ENCODE results near the gene RAB14. TPM values are rescaled to one million over a fixed set of nuclear protein-coding genes. Genes with fewer than 3 reads are reported as not detected.

Gene RAB14
- total RNA-seq: 59.7 and 62.2 TPM in 2 replicates
- long read RNA-seq, full-length matches to known transcripts: 1 of 18 reads
- long read RNA-seq, partial matches to known transcripts: 10 of 18 reads
- long read RNA-seq, other reads (novel, unspliced or antisense): 7 of 18 reads

DNA sequence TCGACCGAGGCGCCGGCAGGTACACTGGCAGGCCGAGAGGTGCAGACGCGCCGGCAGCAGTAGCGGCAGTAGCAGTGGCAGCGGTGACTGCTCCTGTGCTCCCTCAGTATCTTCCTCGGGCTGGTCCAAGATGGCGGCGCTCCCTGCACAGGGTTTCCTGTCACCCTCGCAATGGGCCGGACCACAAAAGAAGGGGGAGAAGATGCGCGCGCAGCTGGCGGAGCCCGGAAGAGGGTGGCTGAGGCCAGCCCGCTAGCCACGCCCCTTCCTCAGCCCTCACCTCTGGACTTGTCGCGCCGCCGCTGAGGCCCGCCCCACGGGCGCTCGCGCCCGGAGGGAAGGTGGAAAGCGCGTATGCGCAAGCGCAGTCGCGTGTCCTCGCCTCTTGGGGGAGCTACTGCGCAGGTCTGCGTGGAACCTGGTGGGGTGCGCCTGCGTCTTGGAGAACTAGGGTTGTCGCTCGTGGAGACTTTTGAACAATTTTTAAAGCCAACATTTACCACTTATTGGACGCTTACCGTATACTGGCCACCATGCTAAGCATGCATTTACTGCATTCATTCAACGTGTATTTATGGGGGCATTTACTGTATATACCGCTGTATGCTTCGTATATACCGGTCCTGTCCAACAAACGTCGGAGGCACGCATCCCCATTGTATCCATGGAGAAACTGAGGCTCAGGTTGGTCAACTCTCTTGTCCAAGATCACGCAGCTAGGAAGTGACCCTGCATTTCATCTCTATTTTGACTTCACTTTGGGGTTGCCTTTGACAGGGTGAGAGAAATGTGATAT is at the start of gene RAB14:
Gene RAB14 (minus strand): TSS at position 132 of the 796 bp plus-strand sequence. CDS start 8,457 bp downstream, outside the sequence.
- TF ChIP-seq, protein P1, sequence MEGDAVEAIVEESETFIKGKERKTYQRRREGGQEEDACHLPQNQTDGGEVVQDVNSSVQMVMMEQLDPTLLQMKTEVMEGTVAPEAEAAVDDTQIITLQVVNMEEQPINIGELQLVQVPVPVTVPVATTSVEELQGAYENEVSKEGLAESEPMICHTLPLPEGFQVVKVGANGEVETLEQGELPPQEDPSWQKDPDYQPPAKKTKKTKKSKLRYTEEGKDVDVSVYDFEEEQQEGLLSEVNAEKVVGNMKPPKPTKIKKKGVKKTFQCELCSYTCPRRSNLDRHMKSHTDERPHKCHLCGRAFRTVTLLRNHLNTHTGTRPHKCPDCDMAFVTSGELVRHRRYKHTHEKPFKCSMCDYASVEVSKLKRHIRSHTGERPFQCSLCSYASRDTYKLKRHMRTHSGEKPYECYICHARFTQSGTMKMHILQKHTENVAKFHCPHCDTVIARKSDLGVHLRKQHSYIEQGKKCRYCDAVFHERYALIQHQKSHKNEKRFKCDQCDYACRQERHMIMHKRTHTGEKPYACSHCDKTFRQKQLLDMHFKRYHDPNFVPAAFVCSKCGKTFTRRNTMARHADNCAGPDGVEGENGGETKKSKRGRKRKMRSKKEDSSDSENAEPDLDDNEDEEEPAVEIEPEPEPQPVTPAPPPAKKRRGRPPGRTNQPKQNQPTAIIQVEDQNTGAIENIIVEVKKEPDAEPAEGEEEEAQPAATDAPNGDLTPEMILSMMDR (conservative IDR thresholded peaks at IDR 0.05): peak; percentile 70
- Mint-ChIP-seq H3K9me3 (no peaks in the 10 kb centered on the region), H3K36me3 (ENCODE audit: low read depth) (no peaks in the 10 kb centered on the region), H3K4me3 (peak within 1 kb of the TSS; percentile 97), H3K27ac (ENCODE audit: unreplicated experiment) (peak within 1 kb of the TSS; percentile 73), H3K27me3 (ENCODE audit: low read depth) (no peaks in the 10 kb centered on the region), H3K4me1 (peaks cover 42% of the 10 kb centered on the region)
- DNase-seq (ENCODE audit: low read depth, low spot score): peak; percentile 100

- peaks cover 8% of the 10 kb centered on the region for H3K4me1 Mint-ChIP-seq
- TF ChIP-seq, protein P1 (conservative IDR thresholded peaks at IDR 0.05): no peak
- no peak overlapping the region for H3K27ac Mint-ChIP-seq (ENCODE audit: unreplicated experiment)
- H3K36me3 Mint-ChIP-seq (ENCODE audit: low read depth): peaks cover 2% of the 10 kb centered on the region
- DNase-seq (ENCODE audit: low read depth, low spot score): no peak
- no peaks in the 10 kb centered on the region for H3K9me3 Mint-ChIP-seq
- no peaks in the 10 kb centered on the region for H3K27me3 Mint-ChIP-seq (ENCODE audit: low read depth)
- no peak overlapping the region for H3K4me3 Mint-ChIP-seq
These were observed 47.9 kb upstream of the RAB14 start for GRCh38 chr9:121249563-121249962.

GRCh38 chr9:121246821-121247561 is 45.3 kb upstream of the RAB14 start:
- H3K27ac Mint-ChIP-seq (ENCODE audit: unreplicated experiment): no peak overlapping the region
- no peaks in the 10 kb centered on the region for H3K27me3 Mint-ChIP-seq (ENCODE audit: low read depth)
- H3K4me1 Mint-ChIP-seq: no peaks in the 10 kb centered on the region
- TF ChIP-seq, protein P1 (conservative IDR thresholded peaks at IDR 0.05): no peak
- no peak overlapping the region for H3K4me3 Mint-ChIP-seq
- no peak for DNase-seq (ENCODE audit: low read depth, low spot score)
- H3K9me3 Mint-ChIP-seq: peaks cover 3% of the 10 kb centered on the region
- H3K36me3 Mint-ChIP-seq (ENCODE audit: low read depth): peaks cover 7% of the 10 kb centered on the region

DNA sequence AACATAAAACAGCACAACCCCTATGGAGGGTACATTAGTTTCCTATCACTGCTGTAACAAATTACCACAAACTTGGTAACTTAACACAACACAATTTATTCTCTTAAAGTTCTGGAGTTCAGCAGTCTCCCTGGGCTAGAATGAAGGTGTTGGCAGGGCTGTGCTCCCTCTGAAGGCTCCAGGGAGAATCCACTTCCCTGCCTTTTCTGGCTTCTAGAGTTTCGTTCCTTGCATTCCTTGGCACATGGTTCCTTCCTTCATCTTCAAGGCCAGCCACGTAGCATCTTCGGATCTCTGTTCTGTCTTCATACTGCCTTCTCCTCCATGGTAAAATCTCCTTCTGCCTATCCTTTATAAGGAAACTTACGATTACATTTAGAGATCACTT is 41.3 kb upstream of the RAB14 start:
- Mint-ChIP-seq H3K9me3 (peaks cover 8% of the 10 kb centered on the region), H3K27ac (ENCODE audit: unreplicated experiment) (no peak overlapping the region), H3K4me1 (peaks cover 13% of the 10 kb centered on the region), H3K4me3 (no peak overlapping the region), H3K36me3 (ENCODE audit: low read depth) (peaks cover 10% of the 10 kb centered on the region), H3K27me3 (ENCODE audit: low read depth) (no peaks in the 10 kb centered on the region)
- DNase-seq (ENCODE audit: low read depth, low spot score): no peak
- TF ChIP-seq, protein P1 (conservative IDR thresholded peaks at IDR 0.05): no peak

DNA sequence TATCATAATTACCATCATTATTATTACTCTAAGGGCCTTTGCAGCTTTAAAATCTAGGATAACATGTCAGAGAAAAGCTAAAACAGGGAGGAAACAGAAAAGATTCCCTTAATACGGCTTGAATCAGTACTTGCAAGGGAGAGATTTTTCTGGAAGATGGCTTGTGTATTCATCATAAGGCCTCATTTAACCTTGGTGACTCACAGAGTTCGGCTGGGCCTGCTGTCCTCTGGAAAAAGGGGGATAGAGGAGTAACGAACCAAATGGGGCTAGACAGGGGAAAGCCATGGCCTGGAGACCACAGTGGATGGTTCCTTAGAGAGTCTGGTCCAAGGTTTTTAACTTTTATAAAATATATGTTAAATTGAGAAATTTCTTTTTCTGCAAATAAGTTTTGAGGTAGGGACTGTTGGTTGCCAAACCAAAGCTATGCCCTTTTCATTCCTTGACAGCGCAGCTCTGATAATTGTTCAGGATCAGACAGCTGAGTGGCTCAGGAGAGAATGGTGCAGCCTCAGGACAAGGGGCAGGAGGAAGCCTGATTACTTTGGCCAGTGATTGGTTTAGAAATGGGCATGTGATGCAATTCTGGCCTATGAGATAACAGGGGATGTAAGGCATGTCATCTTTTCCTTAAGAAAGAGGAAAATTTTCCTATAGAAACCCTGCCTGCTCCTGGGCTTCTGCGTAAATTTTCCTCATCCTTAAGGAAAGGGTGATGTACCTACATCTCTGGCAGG is 40.7 kb upstream of the RAB14 start:
- Mint-ChIP-seq H3K27ac (ENCODE audit: unreplicated experiment) (no peak overlapping the region), H3K4me3 (no peak overlapping the region), H3K4me1 (peaks cover 13% of the 10 kb centered on the region), H3K27me3 (ENCODE audit: low read depth) (no peaks in the 10 kb centered on the region), H3K9me3 (peaks cover 8% of the 10 kb centered on the region), H3K36me3 (ENCODE audit: low read depth) (peaks cover 10% of the 10 kb centered on the region)
- DNase-seq (ENCODE audit: low read depth, low spot score): no peak
- TF ChIP-seq, protein P1 (conservative IDR thresholded peaks at IDR 0.05): no peak

All from neural crest cell (in vitro differentiated cells).